ENCODE measurements around the gene GRAMD2A.

GRAMD2A gene

DNA sequence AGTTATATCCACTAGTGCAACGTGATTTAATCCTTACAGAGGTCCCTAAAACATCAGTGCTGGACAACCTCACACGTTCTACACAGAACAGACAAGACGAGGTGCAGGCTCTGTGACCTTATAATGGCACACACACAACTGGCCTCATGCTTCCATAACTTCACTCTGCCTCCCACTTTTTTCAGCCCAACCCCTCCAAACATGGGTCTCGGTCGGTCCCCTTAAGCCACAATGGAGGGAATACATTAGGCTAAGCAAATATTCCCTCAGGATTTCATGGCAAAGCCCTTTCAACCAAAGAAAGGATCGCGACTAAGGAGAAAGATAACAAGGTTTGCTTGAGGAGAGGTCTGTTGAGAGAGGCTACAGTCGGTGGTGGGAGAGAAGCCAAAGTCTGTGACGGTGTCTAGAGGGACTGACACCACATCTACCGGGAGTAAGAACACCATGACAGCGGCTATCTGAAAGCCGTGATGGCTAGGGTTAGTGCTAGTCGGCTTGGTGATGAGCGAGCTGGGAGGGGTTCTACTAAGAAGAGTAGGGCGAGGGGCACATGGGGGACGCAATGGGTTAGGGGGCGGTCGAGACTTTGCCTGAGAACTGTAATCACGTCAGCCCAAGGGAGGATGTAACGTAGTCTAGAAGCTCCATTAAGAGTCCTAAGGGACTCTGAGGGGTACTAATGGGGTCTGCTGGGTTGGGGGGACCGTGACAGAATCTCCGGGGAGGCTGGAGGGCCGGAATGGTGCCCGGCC lies 80.7 kb downstream of the GRAMD2A start:
- TF ChIP-seq YY1 (IDR thresholded peaks at IDR 0.05; ENCODE audit: insufficient read depth, insufficient read length), result no peak
- TF ChIP-seq ZNF274 (IDR thresholded peaks at IDR 0.05; ENCODE audit: low read depth, low read length), result no peak
- no peak for TF ChIP-seq SUZ12 (IDR thresholded peaks at IDR 0.05; ENCODE audit: extremely low read depth, insufficient read depth, insufficient read length)
- Histone ChIP-seq H3K4me1 (ENCODE audit: insufficient read depth, insufficient read length) (no peaks in the 10 kb centered on the region), H3K9me3 (ENCODE audit: insufficient read depth, low read length) (no peaks in the 10 kb centered on the region), H3K4me3 (ENCODE audit: insufficient read length, low read depth) (peak overlapping the region; percentile 81), H3K9ac (ENCODE audit: insufficient read length, low read depth) (peak overlapping the region; percentile 75), H3K36me3 (ENCODE audit: insufficient read depth, insufficient read length, low read length) (no peaks in the 10 kb centered on the region), H3K27me3 (ENCODE audit: insufficient read depth, insufficient read length) (no peaks in the 10 kb centered on the region)
- DNase-seq (ENCODE audit: low read depth, low spot score), result no peak

- no peak for TF ChIP-seq YY1 (IDR thresholded peaks at IDR 0.05; ENCODE audit: insufficient read depth, insufficient read length)
- TF ChIP-seq ZNF274 (IDR thresholded peaks at IDR 0.05; ENCODE audit: low read depth, low read length), result no peak
- TF ChIP-seq SUZ12 (IDR thresholded peaks at IDR 0.05; ENCODE audit: extremely low read depth, insufficient read depth, insufficient read length), result no peak
- Histone ChIP-seq H3K4me3 (ENCODE audit: insufficient read length, low read depth) (no peak overlapping the region), H3K4me1 (ENCODE audit: insufficient read depth, insufficient read length) (no peaks in the 10 kb centered on the region), H3K9me3 (ENCODE audit: insufficient read depth, low read length) (no peaks in the 10 kb centered on the region), H3K9ac (ENCODE audit: insufficient read length, low read depth) (no peak overlapping the region), H3K36me3 (ENCODE audit: insufficient read depth, insufficient read length, low read length) (no peaks in the 10 kb centered on the region), H3K27me3 (ENCODE audit: insufficient read depth, insufficient read length) (no peaks in the 10 kb centered on the region)
- DNase-seq (ENCODE audit: low read depth, low spot score), result no peak
Observed at GRCh38 chr15:72113347-72114031, 84.1 kb downstream of the GRAMD2A start.

DNA sequence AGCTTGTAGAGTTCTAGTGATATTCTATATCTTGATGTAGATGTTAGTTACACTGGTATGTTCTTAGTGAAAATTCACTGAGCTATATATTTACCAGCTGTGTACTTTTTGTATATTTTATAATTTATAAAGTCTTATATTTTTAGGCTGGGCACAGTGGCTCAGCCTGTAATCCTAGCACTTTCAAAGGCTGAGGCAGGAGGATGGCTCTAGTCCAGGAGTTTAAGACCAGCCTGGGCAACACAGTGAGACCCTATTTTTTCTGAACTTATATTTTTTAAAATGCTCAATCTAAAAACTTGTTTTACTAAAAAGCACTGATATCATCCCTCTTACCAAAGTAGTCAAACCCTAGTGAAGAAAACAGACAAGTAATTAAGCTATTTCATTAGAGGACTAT lies 84.8 kb downstream of the GRAMD2A start:
- Histone ChIP-seq H3K4me3 (ENCODE audit: insufficient read length, low read depth) (no peak overlapping the region), H3K4me1 (ENCODE audit: insufficient read depth, insufficient read length) (no peaks in the 10 kb centered on the region), H3K36me3 (ENCODE audit: insufficient read depth, insufficient read length, low read length) (no peaks in the 10 kb centered on the region), H3K9ac (ENCODE audit: insufficient read length, low read depth) (no peak overlapping the region), H3K27me3 (ENCODE audit: insufficient read depth, insufficient read length) (no peaks in the 10 kb centered on the region), H3K9me3 (ENCODE audit: insufficient read depth, low read length) (no peaks in the 10 kb centered on the region)
- no peak for TF ChIP-seq YY1 (IDR thresholded peaks at IDR 0.05; ENCODE audit: insufficient read depth, insufficient read length)
- TF ChIP-seq ZNF274 (IDR thresholded peaks at IDR 0.05; ENCODE audit: low read depth, low read length), result no peak
- no peak for TF ChIP-seq SUZ12 (IDR thresholded peaks at IDR 0.05; ENCODE audit: extremely low read depth, insufficient read depth, insufficient read length)
- DNase-seq (ENCODE audit: low read depth, low spot score), result no peak

GRCh38 chr15:72112116-72112515 lies 85.5 kb downstream of the GRAMD2A start:
- Histone ChIP-seq H3K4me1 (ENCODE audit: insufficient read depth, insufficient read length) (no peaks in the 10 kb centered on the region), H3K27me3 (ENCODE audit: insufficient read depth, insufficient read length) (no peaks in the 10 kb centered on the region), H3K9me3 (ENCODE audit: insufficient read depth, low read length) (no peaks in the 10 kb centered on the region), H3K9ac (ENCODE audit: insufficient read length, low read depth) (no peak overlapping the region), H3K36me3 (ENCODE audit: insufficient read depth, insufficient read length, low read length) (no peaks in the 10 kb centered on the region), H3K4me3 (ENCODE audit: insufficient read length, low read depth) (no peak overlapping the region)
- no peak for TF ChIP-seq ZNF274 (IDR thresholded peaks at IDR 0.05; ENCODE audit: low read depth, low read length)
- no peak for TF ChIP-seq YY1 (IDR thresholded peaks at IDR 0.05; ENCODE audit: insufficient read depth, insufficient read length)
- DNase-seq (ENCODE audit: low read depth, low spot score), result no peak

- H3K36me3 ChIP-seq (ENCODE audit: insufficient read depth, insufficient read length, low read length), result no peaks in the 10 kb centered on the region
- TF ChIP-seq ZNF274 (IDR thresholded peaks at IDR 0.05; ENCODE audit: low read depth, low read length), result no peak
- no peak for TF ChIP-seq SUZ12 (IDR thresholded peaks at IDR 0.05; ENCODE audit: extremely low read depth, insufficient read depth, insufficient read length)
- no peak for TF ChIP-seq YY1 (IDR thresholded peaks at IDR 0.05; ENCODE audit: insufficient read depth, insufficient read length)
- no peak for DNase-seq (ENCODE audit: low read depth, low spot score)
- no peaks in the 10 kb centered on the region for H3K4me1 ChIP-seq (ENCODE audit: insufficient read depth, insufficient read length)
- no peak overlapping the region for H3K4me3 ChIP-seq (ENCODE audit: insufficient read length, low read depth)
- no peaks in the 10 kb centered on the region for H3K9me3 ChIP-seq (ENCODE audit: insufficient read depth, low read length)
- H3K9ac ChIP-seq (ENCODE audit: insufficient read length, low read depth), result no peak overlapping the region
- H3K27me3 ChIP-seq (ENCODE audit: insufficient read depth, insufficient read length), result no peaks in the 10 kb centered on the region
Observed at GRCh38 chr15:72110355-72110754, 87.2 kb downstream of the GRAMD2A start.

Measured in NT2/D1 (cell line).